GM12878 (cell line): ENCODE data around the gene PCBP1. TPM values are rescaled to one million over a fixed set of nuclear protein-coding genes. Genes with fewer than 3 reads are reported as not detected.

Experiments
- CEBPB ChIP-seq, 2 experiments: fragments of 150-350 bp in 1 of 2; IDR thresholded peaks; 2 replicates each; pipeline ENCODE4 v1.6.1; 2012 to 2014; ENCODE audit warnings: low read depth in 2 of 2, low read length in 2 of 2, borderline replicate concordance in 1 of 2, inconsistent platforms in 1 of 2
- CTCF ChIP-seq, 3 experiments: IDR thresholded peaks in 2 of 3; conservative IDR thresholded peaks in 1 of 3; 2 replicates each; pipeline ENCODE4 v1.5.1; 2011; ENCODE audit warnings: low read depth in 3 of 3, low read length in 3 of 3, mild to moderate bottlenecking in 3 of 3, control low read depth in 2 of 3, moderate library complexity in 2 of 3, inconsistent platforms in 1 of 3, mixed read lengths in 1 of 3; ENCODE audit not compliant: control insufficient read depth in 2 of 3, insufficient read depth in 1 of 3; ENCODE audit errors: extremely low read depth in 1 of 3
- E4F1 ChIP-seq: fragments of 450-650 bp; IDR thresholded peaks from 2 replicates; pipeline ENCODE4 v1.6.1; 2018; ENCODE audit warnings: borderline replicate concordance, mild to moderate bottlenecking; ENCODE audit not compliant: partially characterized antibody
- IKZF1 ChIP-seq: fragments of 450-650 bp; conservative IDR thresholded peaks from 2 replicates; pipeline ENCODE4 v1.6.1; 2017; ENCODE audit warnings: antibody characterized with exemption, mild to moderate bottlenecking
- IKZF2 ChIP-seq, 2 experiments: fragments of 450-650 bp; IDR thresholded peaks; 2 replicates each; pipeline ENCODE4 v1.6.1; 2017; ENCODE audit warnings: mild to moderate bottlenecking in 2 of 2, moderate library complexity in 2 of 2
- MEF2A ChIP-seq: IDR thresholded peaks from 2 replicates; pipeline ENCODE4 v1.6.1; 2011; ENCODE audit warnings: low read depth, mild to moderate bottlenecking, low read length, moderate library complexity; ENCODE audit not compliant: insufficient read depth
- MLLT1 ChIP-seq: fragments of 450-650 bp; IDR thresholded peaks from 2 replicates; pipeline ENCODE4 v1.6.1; 2016; ENCODE audit warnings: mild to moderate bottlenecking
- POLR2AphosphoS2 ChIP-seq: IDR thresholded peaks from 2 replicates; pipeline ENCODE4 v1.6.1; 2011; ENCODE audit warnings: low read depth, mild to moderate bottlenecking, low read length, improper control_type of control experiment, moderate library complexity
- POLR2AphosphoS5 ChIP-seq: IDR thresholded peaks from 2 replicates; pipeline ENCODE4 v1.6.1; 2011; ENCODE audit warnings: mild to moderate bottlenecking, low read length, inconsistent platforms
- POU2F2 ChIP-seq: IDR thresholded peaks from 3 replicates; pipeline ENCODE4 v1.6.1; 2011; ENCODE audit warnings: low read depth, mild to moderate bottlenecking, low read length, borderline replicate concordance
- RELB ChIP-seq: fragments of 450-650 bp; IDR thresholded peaks from 2 replicates; pipeline ENCODE4 v1.6.1; 2017; ENCODE audit warnings: low read depth, mild to moderate bottlenecking, moderate library complexity
- REST ChIP-seq: IDR thresholded peaks from 2 replicates; pipeline ENCODE4 v1.6.1; 2012; ENCODE audit warnings: mild to moderate bottlenecking, low read depth, low read length
- TCF7 ChIP-seq: IDR thresholded peaks from 2 replicates; pipeline ENCODE4 v1.6.1; 2014; ENCODE audit warnings: antibody characterized with exemption, borderline replicate concordance
- USF1 ChIP-seq: IDR thresholded peaks from 2 replicates; pipeline ENCODE4 v1.6.1; 2011; ENCODE audit warnings: borderline replicate concordance, low read depth, mild to moderate bottlenecking, moderate library complexity, mixed read lengths, low read length; ENCODE audit not compliant: insufficient read depth; ENCODE audit errors: extremely low read length
- polyA plus RNA-seq, 11 experiments: library from polyadenylated mRNA; depleted of rRNA in 4 of 11; unstranded in 6 of 11; stranded (reverse) in 5 of 11; fragments of >200 nt; fragmentation: Nextera tagmentation in 4 of 11; fragmentation: Illumina TruSeq in 1 of 11; extraction: Ambion mirVana in 4 of 11; extraction: Trizol in 1 of 11; gene quantifications; 1 replicate in 1 of 11; 2 replicates in 10 of 11; pipeline versions ENCODE4 v1.2.1 to v1.2.3, GENCODE V29; 2011 to 2016; ENCODE audit warnings: inconsistent platforms in 2 of 11, missing spikeins in 2 of 11, low read depth in 1 of 11
- total RNA-seq, 4 experiments: library from RNA; depleted of rRNA in 3 of 4; stranded (reverse); fragments of >200 nt in 3 of 4; fragmentation: Illumina TruSeq in 1 of 4; extraction: Trizol in 1 of 4; gene quantifications; 2 replicates each; pipeline versions ENCODE4 v1.2.1 to v1.2.3, GENCODE V29; 2013 to 2021

PCBP1 gene
- total and polyA plus RNA-seq, 10 of the 15 experiments (the other 5 are each of a cell fraction or from before 2014, with no cell fraction given): 24.4 to 494 (median 130) TPM

GRCh38 chr2:70087702-70088597 is 673 bp downstream of the PCBP1 start (continued):
- TF ChIP-seq TCF7 (peak; percentile 75), POLR2AphosphoS2 (0 out of 2 replicates have a peak, but pooled peaks have one; percentile 34), POLR2AphosphoS5 (peak; percentile 84), MLLT1 (peak; percentile 88), CTCF (IDR thresholded peaks at IDR 0.05 in 2 of 3, conservative IDR thresholded peaks at IDR 0.05 in 1 of 3; ENCODE audit: control insufficient read depth in 2 of 3, extremely low read depth in 1 of 3, insufficient read depth in 1 of 3, low read depth in 3 of 3, low read length in 3 of 3) (peak in 1 of 3 experiments; percentile 17; a peak in 1 of 6 replicates), REST (no peak), MEF2A (0 out of 2 replicates have a peak, but pooled peaks have one; percentile 25), RELB (peak; percentile 15; the same call in 1 of the 2 replicates), POU2F2 (0 out of 3 replicates have a peak, but pooled peaks have one; percentile 10), E4F1 (no peak), USF1 (no peak), IKZF1 (peak; percentile 62; the same call in 1 of the 2 replicates), IKZF2 (IDR thresholded peaks at IDR 0.05) (peak in 1 of 2 experiments; percentile 34; a peak in 2 of 4 replicates), CEBPB (IDR thresholded peaks at IDR 0.05; ENCODE audit: borderline replicate concordance in 1 of 2, low read depth in 2 of 2, low read length in 2 of 2) (no peak)
